ENCODE data around the gene MAML1. TPM values are rescaled to one million over a fixed set of nuclear protein-coding genes. Genes with fewer than 3 reads are reported as not detected.

The MAML1 gene
- polyA plus RNA-seq, 1 of the 3 experiments (the other 2 are of a cell fraction), result 8.1 TPM

DNA sequence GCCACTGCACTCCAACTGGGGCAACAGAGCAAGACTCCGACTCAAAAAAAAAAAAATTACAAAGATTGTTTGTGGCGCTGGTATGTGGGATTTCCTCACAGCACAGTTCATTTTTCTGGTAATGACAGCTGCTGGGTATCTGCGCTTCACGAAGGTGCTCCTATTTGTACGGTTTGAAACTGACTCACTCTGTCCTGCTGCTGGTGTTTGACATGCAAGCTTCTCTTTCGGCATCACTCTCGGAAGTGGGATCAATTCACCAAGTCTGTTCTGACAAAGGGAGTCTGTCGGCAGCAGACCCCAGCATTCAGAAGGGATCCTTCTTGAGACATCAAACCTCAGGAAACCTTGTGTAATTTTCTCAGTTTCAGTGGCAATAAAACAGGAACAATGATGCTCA is 26.3 kb downstream of the MAML1 start:
- ChIA-PET CTCF (interaction anchor here (1.1 kb wide), 1 partner anchor 19 kb away, joined by 3 read pairs; no protein-coding TSS in a partner anchor), POLR2A (no interaction called here)
- WGBS (ENCODE audit: low lambda C conversion rate), result 93% methylated on average over 8 of the region's 8 CpGs
- DNase-seq, result no peak
- Histone ChIP-seq H3K36me3 (replicated peaks in 1 of 2; ENCODE audit: control insufficient read depth in 1 of 2, insufficient read depth in 2 of 2, low read length in 1 of 2) (peaks cover 0 to 5% of the 10 kb centered on the region in 2 experiments), H3K4me3 (ENCODE audit: low read depth in 2 of 2, low read length in 1 of 2) (no peak overlapping the region), H3K4me2 (no peak overlapping the region), H3K27ac (ENCODE audit: low read depth in 2 of 2, low read length in 1 of 2) (no peak overlapping the region), H3K79me2 (ENCODE audit: insufficient read depth) (peaks cover 89% of the 10 kb centered on the region), H4K20me1 (ENCODE audit: insufficient read depth) (peaks cover 87% of the 10 kb centered on the region), H3K9me3 (no peaks in the 10 kb centered on the region), H3K4me1 (ENCODE audit: control insufficient read depth in 1 of 2, insufficient read depth in 2 of 2, low read depth in 1 of 2, low read length in 1 of 2) (peaks cover 18 to 19% of the 10 kb centered on the region in 2 experiments), H3K9ac (no peak overlapping the region), H3K9me2 (no peaks in the 10 kb centered on the region), H2AFZ (ENCODE audit: low read depth) (no peak overlapping the region), H3F3A (replicated peaks; ENCODE audit: insufficient read depth) (peaks cover 27% of the 10 kb centered on the region), H3K27me3 (ENCODE audit: insufficient read depth) (no peaks in the 10 kb centered on the region)
- TF ChIP-seq, protein P1, sequence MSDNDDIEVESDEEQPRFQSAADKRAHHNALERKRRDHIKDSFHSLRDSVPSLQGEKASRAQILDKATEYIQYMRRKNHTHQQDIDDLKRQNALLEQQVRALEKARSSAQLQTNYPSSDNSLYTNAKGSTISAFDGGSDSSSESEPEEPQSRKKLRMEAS (IDR thresholded peaks at IDR 0.05; ENCODE audit: low read depth), result no peak
- no peak for TF ChIP-seq NRF1 (IDR thresholded peaks at IDR 0.05; ENCODE audit: low read depth, low read length)

DNA sequence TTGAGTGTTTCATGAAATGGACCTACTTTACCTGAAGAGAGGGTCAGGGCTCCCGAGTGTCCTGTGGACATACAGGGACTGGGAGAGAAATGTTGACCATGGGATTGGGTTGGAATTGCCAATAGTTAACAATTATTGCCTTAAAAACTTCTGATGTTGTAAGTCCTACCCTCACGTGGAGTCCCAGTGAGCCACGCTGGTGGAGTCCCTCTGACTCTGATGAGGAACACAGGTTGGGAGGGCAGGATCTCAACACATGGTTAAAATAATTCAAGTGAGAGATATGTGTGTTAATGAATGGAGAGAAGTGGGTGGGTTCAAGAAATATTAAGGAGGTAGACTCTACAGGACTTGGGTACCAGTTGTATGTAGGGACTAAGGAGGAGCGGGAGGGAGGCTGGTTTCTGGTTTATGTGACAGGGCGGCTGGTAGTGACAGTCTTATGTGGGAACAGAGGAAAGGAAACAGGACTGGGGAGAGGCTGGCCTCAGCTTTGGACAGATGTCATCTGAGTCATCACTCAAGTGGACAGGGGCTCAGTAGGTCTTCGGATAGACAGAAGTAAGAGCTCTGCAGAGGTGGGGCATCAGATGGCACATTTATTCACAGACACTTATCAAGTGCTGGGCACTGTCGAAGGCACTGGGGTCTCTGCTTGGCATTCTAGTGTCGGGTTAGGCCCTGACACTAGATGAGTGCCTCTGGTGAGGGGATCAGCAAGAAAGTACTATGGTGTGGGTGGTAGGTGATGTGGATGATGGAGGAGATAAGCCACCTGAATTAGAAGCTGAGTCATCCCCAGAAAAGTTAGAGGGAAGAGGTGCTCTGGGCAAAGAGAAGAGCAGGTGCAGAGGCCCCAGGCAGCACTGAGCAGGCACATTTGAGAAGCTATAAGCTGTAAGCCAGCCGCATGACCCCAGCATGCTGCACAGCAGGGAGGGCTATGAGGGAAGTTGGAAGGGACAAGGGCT is 27.2 kb downstream of the MAML1 start:
- no peak overlapping the region for H3K9ac ChIP-seq
- H3K36me3 ChIP-seq (replicated peaks in 1 of 2; ENCODE audit: control insufficient read depth in 1 of 2, insufficient read depth in 2 of 2, low read length in 1 of 2), result peaks cover 0 to 5% of the 10 kb centered on the region in 2 experiments
- H2AFZ ChIP-seq (ENCODE audit: low read depth), result no peak overlapping the region
- 93% methylated on average over 9 of the region's 9 CpGs for WGBS (ENCODE audit: low lambda C conversion rate)
- H3K79me2 ChIP-seq (ENCODE audit: insufficient read depth), result peaks cover 87% of the 10 kb centered on the region
- CTCF ChIA-PET, result interaction anchor here (0.6 to 0.7 kb wide), 2 partner anchors 9 to 410 kb away, joined by 3 read pairs; no protein-coding TSS in a partner anchor
- H3K27me3 ChIP-seq (ENCODE audit: insufficient read depth), result no peaks in the 10 kb centered on the region
- H3K27ac ChIP-seq (ENCODE audit: low read depth in 2 of 2, low read length in 1 of 2), result no peak overlapping the region
- DNase-seq, result peak; percentile 9
- POLR2A ChIA-PET, result no interaction called here
- TF ChIP-seq MEF2A (IDR thresholded peaks at IDR 0.05; ENCODE audit: borderline replicate concordance, low read depth), result no peak
- no peak for TF ChIP-seq TEAD4 (IDR thresholded peaks at IDR 0.05; ENCODE audit: borderline replicate concordance, insufficient read depth)
- TF ChIP-seq RXRA (IDR thresholded peaks at IDR 0.05; ENCODE audit: borderline replicate concordance, low read depth), result no peak
- TF ChIP-seq REST (IDR thresholded peaks at IDR 0.05; ENCODE audit: low read depth, low read length), result no peak
- TF ChIP-seq EZH2phosphoT487 (IDR thresholded peaks at IDR 0.05; ENCODE audit: borderline replicate concordance, low read depth), result no peak
- no peak for TF ChIP-seq GABPA (IDR thresholded peaks at IDR 0.05; ENCODE audit: low read depth)
- no peak overlapping the region for H3K4me2 ChIP-seq
- H3F3A ChIP-seq (replicated peaks; ENCODE audit: insufficient read depth), result peaks cover 27% of the 10 kb centered on the region
- H3K4me1 ChIP-seq (ENCODE audit: control insufficient read depth in 1 of 2, insufficient read depth in 2 of 2, low read depth in 1 of 2, low read length in 1 of 2), result peaks cover 19 to 26% of the 10 kb centered on the region in 2 experiments
- no peaks in the 10 kb centered on the region for H3K9me2 ChIP-seq
- H3K4me3 ChIP-seq (ENCODE audit: low read depth in 2 of 2, low read length in 1 of 2), result no peak overlapping the region
- peaks cover 77% of the 10 kb centered on the region for H4K20me1 ChIP-seq (ENCODE audit: insufficient read depth)
- no peaks in the 10 kb centered on the region for H3K9me3 ChIP-seq

Measured in SK-N-SH (cell line).